GM19438 (cell line): ENCODE results near the gene CSF2.

Source experiments
- ATAC-seq: cut with Tn5 transposase; IDR thresholded peaks from one replicate; pipeline ENCODE4 v1.9.1; 2021; ENCODE audit warnings: low read depth; ENCODE audit not compliant: unreplicated experiment

Gene CSF2

GRCh38 chr5:132086277-132086794, 12.7 kb downstream of the CSF2 start:
- ATAC-seq = no peak

GRCh38 chr5:132087176-132087575, 13.6 kb downstream of the CSF2 start:
- no peak for ATAC-seq

GRCh38 chr5:132087661-132088060, 14.1 kb downstream of the CSF2 start:
- no peak for ATAC-seq

GRCh38 chr5:132089363-132089762, 15.8 kb downstream of the CSF2 start:
- ATAC-seq = no peak

GRCh38 chr5:132090107-132090506, 16.5 kb downstream of the CSF2 start:
- ATAC-seq = no peak

- no peak for ATAC-seq
Measured at GRCh38 chr5:132093271-132093670, 19.7 kb downstream of the CSF2 start.

GRCh38 chr5:132094393-132095076, 20.9 kb downstream of the CSF2 start:
- ATAC-seq = no peak

GRCh38 chr5:132095077-132095410, 21.5 kb downstream of the CSF2 start:
- ATAC-seq = no peak

- ATAC-seq = no peak
Measured at GRCh38 chr5:132095424-132095972, 21.9 kb downstream of the CSF2 start.

GRCh38 chr5:132096904-132097303, 23.3 kb downstream of the CSF2 start:
- ATAC-seq = no peak

- no peak for ATAC-seq
Measured at GRCh38 chr5:132098151-132098594, 24.6 kb downstream of the CSF2 start.

- ATAC-seq = no peak
Measured at GRCh38 chr5:132098621-132099020, 25.0 kb downstream of the CSF2 start.

GRCh38 chr5:132099076-132099748, 25.6 kb downstream of the CSF2 start:
- ATAC-seq = no peak

GRCh38 chr5:132099905-132100304, 26.3 kb downstream of the CSF2 start:
- no peak for ATAC-seq

- ATAC-seq = no peak
Measured at GRCh38 chr5:132100672-132101261, 27.2 kb downstream of the CSF2 start.

- ATAC-seq = no peak
Measured at GRCh38 chr5:132101385-132101880, 27.8 kb downstream of the CSF2 start.

GRCh38 chr5:132102101-132102701, 28.6 kb downstream of the CSF2 start:
- ATAC-seq = no peak

GRCh38 chr5:132102944-132103331, 29.3 kb downstream of the CSF2 start:
- ATAC-seq = no peak

- peak; percentile 63 for ATAC-seq
Measured at GRCh38 chr5:132103332-132103951, 29.9 kb downstream of the CSF2 start.

GRCh38 chr5:132103969-132104391, 30.4 kb downstream of the CSF2 start:
- peak; percentile 28 for ATAC-seq
